ENCODE measurements around the gene RBM19.

Gene RBM19

DNA sequence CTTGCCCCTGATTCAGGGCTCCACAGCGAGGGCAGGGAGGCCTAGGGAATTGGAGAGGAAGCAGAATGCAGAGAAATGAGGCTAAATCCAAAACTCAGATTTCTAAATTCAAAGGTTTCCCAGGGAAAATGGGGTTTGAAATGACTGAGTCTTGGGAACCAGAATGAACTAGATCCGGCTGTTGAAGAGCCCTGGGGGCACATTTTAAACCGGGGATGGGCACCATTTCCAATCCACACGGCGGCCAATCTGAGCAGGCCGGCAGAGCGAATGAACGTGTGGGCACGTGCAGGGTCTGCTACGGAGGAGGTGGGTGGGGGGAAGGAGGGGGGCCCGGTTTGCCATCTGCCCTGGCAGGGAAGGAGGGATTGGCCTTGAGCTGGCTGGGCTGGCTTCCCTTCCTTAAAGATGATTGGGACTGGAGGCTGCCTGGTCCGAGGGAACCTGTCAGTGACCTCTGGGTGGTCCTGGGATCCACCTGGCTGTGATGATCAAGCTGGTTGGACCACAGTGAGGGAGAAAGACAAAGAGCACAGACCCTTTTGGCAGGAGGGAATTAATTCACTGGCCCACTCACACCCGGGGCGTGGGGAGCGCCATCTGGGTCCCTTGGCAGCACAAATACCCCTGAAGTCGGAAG is 161.0 kb downstream of the RBM19 start:
- Mint-ChIP-seq H3K9me3 (peaks cover 8% of the 10 kb centered on the region), H3K4me3 (no peak overlapping the region), H3K4me1 (no peaks in the 10 kb centered on the region), H3K27me3 (no peaks in the 10 kb centered on the region), H3K27ac (no peak overlapping the region), H3K36me3 (peaks cover 34% of the 10 kb centered on the region)
- no peak for ATAC-seq

DNA sequence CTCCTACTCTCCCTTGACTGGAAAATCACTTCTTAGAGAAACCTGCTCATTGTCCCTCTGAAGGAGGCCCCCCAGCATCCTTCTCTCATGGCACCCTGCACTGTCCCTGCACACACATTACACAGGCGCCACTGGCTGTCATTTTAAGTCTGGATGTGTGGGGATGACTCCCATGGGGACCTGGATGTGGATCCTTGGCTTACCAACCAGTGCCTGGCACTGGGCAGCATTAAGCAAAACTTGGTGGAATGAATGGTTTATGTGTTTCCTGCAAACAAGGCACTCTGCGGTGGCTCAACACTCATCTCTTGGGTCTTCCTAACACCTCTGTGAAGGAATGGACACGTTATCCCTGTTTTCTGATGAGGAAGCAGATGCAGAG is 162.4 kb downstream of the RBM19 start:
- H3K27ac Mint-ChIP-seq = no peak overlapping the region
- H3K9me3 Mint-ChIP-seq = peaks cover 8% of the 10 kb centered on the region
- H3K4me1 Mint-ChIP-seq = no peaks in the 10 kb centered on the region
- ATAC-seq = no peak
- H3K27me3 Mint-ChIP-seq = no peaks in the 10 kb centered on the region
- peaks cover 30% of the 10 kb centered on the region for H3K36me3 Mint-ChIP-seq
- no peak overlapping the region for H3K4me3 Mint-ChIP-seq

DNA sequence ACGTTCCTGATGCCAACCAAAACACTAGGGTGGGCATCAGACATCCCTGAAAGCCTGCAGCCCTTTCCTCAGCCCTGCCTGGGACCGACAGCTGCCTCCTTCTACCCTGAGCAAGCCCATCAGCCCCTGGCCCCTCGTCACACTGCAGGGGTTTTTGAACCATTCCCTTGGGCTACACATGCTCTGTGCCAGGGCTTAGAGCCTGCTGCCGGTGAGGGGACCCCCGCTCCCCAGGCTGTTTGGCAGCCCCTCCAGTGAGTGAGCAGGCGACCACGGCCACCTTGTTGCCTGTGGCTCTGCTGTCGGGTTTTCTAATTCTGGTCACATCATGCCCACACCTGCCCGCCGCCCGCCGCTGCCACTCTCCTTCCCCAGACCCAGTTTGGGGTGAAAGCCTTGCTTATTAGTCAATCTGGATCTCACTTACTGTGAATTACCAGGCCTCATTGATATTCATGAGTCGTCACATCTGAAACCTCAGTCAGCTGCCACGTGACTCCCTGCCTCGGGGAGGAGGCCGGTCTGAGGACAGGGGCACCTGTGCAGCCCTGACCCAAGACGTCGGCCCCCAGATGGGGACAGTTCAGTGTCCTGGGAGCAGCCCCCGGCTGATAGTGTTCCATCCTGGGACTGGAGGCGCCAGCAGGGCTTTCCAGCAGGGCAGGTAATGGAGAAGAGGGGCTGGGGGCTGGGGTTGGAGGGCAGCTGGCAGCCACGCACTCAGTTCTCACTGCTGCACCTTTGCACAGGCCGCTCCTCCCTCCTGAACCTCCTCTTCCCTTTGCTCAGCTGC is 163.0 kb downstream of the RBM19 start:
- ATAC-seq = no peak
- H3K27me3 Mint-ChIP-seq = no peaks in the 10 kb centered on the region
- H3K27ac Mint-ChIP-seq = no peak overlapping the region
- H3K9me3 Mint-ChIP-seq = peaks cover 4% of the 10 kb centered on the region
- H3K4me3 Mint-ChIP-seq = no peak overlapping the region
- H3K36me3 Mint-ChIP-seq = peaks cover 24% of the 10 kb centered on the region
- no peaks in the 10 kb centered on the region for H3K4me1 Mint-ChIP-seq

DNA sequence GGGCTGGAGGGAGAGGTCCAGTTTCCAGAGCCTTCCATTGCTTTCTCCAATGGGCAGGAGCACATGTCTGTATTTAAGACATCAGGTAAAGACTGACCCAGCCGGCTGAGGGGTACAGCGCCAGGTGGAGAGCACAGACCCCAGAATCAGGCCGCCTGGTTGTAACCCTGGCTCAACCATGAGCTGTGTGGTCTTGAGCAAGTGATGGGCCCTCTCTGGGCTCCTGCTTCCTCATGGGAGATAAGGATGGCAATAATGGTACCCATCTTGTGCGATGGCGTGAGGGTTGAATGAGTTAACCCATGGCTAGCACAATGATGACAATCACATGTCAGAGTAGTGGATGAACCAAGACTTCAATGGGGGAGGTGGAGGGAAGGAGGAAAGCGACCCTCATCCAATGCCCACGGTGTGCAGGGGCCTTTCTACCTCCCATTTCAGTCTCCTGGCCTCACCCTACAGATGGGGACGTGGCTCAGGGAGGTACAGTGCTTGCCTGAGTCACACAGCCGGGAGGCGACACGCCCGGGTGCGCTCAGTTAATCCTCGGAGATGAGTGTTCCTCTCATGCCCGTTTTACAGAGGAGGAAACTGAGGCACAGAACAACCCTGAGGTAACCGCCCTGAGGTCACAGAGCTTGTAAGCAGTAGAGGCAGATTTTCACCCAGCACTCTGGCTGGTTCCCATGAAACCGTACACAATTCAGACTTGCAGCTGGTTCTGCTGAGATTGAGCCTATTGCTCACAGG is 163.9 kb downstream of the RBM19 start:
- ATAC-seq = no peak
- Mint-ChIP-seq H3K4me3 (no peak overlapping the region), H3K9me3 (peaks cover 4% of the 10 kb centered on the region), H3K4me1 (no peaks in the 10 kb centered on the region), H3K27me3 (no peaks in the 10 kb centered on the region), H3K36me3 (peaks cover 18% of the 10 kb centered on the region), H3K27ac (no peak overlapping the region)

DNA sequence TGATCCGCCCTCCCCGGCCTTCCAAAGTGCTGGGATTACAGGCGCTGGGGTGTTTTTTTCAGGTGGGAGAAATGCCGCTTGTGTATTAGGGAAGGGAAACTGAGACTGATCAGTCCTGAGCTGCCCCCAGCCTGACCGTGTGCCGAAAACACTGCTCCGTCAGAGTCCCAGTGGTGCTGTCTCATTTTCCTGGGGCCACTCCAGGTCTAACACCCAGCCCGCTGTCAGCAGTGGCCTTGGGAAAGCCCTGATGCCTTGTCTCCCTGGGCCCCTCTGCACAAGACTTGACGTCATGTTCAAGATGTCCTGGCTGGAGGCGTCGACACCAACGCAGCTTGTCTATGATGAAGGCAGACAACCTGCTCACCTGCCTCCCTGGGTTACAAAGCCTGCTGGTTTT is 165.9 kb downstream of the RBM19 start:
- Mint-ChIP-seq H3K9me3 (no peaks in the 10 kb centered on the region), H3K27me3 (no peaks in the 10 kb centered on the region), H3K4me1 (no peaks in the 10 kb centered on the region), H3K27ac (no peak overlapping the region), H3K4me3 (no peak overlapping the region), H3K36me3 (no peaks in the 10 kb centered on the region)
- no peak for ATAC-seq

DNA sequence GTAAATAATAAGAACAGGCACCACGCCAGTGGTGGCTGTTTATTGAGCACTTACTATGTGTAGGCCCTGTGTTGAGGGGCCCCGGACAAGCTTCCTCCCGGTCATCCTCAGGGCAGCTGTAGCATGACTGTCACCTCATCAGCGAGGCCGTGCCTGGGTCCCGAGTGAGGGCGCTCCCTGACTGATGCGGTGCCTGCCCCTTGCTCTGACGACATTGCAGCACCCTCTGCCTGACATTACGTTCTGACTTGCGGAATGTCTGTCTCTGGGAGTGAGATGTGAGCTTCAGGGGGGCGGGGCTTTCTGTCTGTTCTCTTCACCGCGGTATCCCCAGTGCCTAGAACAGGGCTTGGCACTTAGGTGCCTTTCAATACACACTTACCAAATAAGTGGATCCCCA is 167.6 kb downstream of the RBM19 start:
- H3K27me3 Mint-ChIP-seq = no peaks in the 10 kb centered on the region
- no peaks in the 10 kb centered on the region for H3K9me3 Mint-ChIP-seq
- H3K4me3 Mint-ChIP-seq = no peak overlapping the region
- no peak for ATAC-seq
- no peak overlapping the region for H3K27ac Mint-ChIP-seq
- no peaks in the 10 kb centered on the region for H3K4me1 Mint-ChIP-seq
- H3K36me3 Mint-ChIP-seq = no peaks in the 10 kb centered on the region

DNA sequence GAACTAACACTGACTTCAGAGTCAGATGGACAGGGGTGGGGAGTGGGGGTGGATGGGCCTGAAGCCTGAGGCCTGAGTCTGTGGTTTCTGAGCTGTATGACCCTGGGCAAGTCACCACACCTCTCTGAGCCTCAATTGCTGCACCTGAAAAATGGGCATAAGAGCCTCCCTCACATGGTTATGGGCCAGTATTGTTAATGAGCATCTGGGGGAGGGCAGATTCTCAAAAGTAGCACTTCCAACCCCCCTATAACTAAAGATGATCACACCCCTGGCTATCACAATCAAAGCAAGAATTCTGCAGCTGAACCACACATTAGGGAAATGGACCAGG is 168.6 kb downstream of the RBM19 start:
- Mint-ChIP-seq H3K27ac (no peak overlapping the region), H3K36me3 (no peaks in the 10 kb centered on the region), H3K27me3 (no peaks in the 10 kb centered on the region), H3K9me3 (no peaks in the 10 kb centered on the region), H3K4me3 (no peak overlapping the region), H3K4me1 (no peaks in the 10 kb centered on the region)
- ATAC-seq = no peak

DNA sequence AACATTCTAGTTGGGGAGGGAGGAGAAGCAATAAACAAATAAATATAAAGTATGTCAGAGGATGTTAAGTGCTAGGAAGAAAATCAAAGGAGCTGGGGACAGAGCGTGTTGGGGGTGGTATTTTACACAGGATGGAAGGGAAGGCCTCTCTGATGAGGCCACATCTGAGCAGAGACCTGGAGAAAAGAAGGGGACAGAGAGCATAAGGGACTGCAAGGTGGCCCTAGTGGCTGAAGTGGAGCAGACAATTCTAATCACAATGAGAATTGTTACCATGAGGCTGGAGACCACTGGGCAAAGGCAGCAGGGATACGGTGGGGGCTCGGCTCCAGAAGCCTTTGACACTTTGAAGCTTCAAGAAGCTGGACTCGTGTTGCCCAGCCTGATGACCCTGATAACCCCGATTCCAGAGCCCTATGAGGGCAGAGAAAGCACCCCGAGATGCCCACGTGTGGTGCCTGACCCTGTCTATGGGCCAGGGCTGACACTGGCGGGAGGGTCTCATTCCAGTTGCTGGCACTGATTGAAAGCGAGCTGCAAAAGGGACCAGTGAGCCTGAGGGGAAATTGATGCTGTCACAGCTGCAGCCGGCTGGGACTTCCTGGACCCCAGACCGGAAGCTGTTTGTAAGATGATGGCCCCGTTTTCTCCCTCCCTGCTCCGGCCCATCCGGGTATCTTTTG is 169.1 kb downstream of the RBM19 start:
- no peak overlapping the region for H3K4me3 Mint-ChIP-seq
- no peaks in the 10 kb centered on the region for H3K36me3 Mint-ChIP-seq
- H3K4me1 Mint-ChIP-seq = no peaks in the 10 kb centered on the region
- no peaks in the 10 kb centered on the region for H3K9me3 Mint-ChIP-seq
- no peaks in the 10 kb centered on the region for H3K27me3 Mint-ChIP-seq
- ATAC-seq = no peak
- H3K27ac Mint-ChIP-seq = no peak overlapping the region

DNA sequence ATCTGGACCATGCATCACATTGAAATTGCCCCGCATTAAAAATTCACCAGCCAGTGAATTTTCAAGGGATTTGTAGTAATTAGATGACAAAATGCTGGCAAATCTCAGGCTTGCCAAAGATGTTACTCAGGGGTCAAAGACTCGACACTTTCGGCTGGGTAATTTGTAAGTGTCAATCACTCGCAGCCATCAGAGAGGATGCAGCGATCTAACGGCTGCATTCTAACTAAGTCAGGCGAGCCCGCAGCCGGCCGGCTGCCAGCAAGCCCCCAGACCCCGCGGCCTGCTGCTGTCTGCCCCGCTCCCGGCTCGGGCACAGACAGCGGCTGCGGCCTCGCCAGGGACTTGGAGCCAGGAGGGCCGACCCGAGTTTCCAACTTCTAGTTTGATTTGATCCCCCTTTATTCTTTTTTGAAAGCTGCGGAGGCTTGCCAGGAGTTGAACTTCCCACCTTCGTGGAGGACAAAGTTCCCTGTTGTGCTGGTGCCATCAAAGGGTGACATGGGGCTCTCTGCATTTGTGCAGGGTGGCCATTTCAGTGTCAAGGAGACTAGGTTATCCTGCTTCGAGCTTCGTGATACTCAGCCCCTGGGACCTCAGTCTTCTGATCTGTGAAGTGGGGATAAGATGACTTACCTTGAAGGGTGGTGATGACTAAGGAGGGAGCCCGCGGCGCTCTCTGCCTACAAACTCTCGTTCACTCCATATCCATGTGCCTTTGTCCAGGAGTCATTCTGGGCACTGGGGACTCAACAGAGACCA is 169.9 kb downstream of the RBM19 start:
- no peak for ATAC-seq
- no peaks in the 10 kb centered on the region for H3K27me3 Mint-ChIP-seq
- H3K36me3 Mint-ChIP-seq = no peaks in the 10 kb centered on the region
- H3K9me3 Mint-ChIP-seq = peaks cover 2% of the 10 kb centered on the region
- no peaks in the 10 kb centered on the region for H3K4me1 Mint-ChIP-seq
- H3K27ac Mint-ChIP-seq = no peak overlapping the region
- no peak overlapping the region for H3K4me3 Mint-ChIP-seq

DNA sequence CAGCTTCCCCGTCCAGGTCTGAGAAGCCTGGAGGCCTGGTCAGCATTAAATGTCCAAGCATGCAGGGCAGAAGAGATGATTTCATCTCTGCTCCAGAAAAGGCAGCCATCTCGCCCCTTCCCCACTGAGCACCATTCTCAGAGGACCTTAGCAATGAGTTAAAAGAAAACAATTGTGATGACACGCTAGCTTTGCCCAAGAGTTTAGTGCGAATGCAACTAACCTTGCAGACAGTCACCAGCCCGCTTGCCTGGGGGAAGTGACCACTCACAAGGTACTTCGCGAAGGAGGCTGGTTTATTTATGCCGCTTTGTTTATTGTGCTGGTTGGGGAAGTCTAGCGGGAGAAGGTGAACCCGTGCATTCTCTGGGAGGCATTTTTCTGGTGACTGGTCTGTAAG is 170.7 kb downstream of the RBM19 start:
- Mint-ChIP-seq H3K36me3 (no peaks in the 10 kb centered on the region), H3K27ac (no peak overlapping the region), H3K4me1 (no peaks in the 10 kb centered on the region), H3K27me3 (no peaks in the 10 kb centered on the region), H3K4me3 (no peak overlapping the region), H3K9me3 (peaks cover 6% of the 10 kb centered on the region)
- no peak for ATAC-seq

DNA sequence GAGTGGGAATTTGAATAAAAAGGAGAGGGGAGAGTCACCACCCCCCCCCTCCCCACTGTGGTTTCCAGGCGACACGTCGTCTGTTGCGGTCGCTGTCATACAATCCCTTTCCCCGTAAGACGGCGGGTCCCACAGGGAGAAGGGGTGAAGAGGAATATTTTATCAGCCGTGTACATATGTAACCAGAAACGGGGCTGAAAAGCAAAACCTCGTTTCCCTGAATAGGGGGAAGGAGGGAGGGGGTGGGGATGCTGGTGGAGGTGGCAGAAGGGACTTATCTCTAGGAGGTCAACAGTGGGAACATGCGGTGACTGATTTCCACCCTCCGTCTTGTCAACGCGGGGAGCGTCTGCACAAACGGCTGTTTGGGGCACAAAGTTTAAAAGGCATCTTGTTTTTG is 171.4 kb downstream of the RBM19 start:
- ATAC-seq = no peak
- no peak overlapping the region for H3K4me3 Mint-ChIP-seq
- peaks cover 9% of the 10 kb centered on the region for H3K9me3 Mint-ChIP-seq
- H3K36me3 Mint-ChIP-seq = no peaks in the 10 kb centered on the region
- no peak overlapping the region for H3K27ac Mint-ChIP-seq
- no peaks in the 10 kb centered on the region for H3K4me1 Mint-ChIP-seq
- no peaks in the 10 kb centered on the region for H3K27me3 Mint-ChIP-seq

DNA sequence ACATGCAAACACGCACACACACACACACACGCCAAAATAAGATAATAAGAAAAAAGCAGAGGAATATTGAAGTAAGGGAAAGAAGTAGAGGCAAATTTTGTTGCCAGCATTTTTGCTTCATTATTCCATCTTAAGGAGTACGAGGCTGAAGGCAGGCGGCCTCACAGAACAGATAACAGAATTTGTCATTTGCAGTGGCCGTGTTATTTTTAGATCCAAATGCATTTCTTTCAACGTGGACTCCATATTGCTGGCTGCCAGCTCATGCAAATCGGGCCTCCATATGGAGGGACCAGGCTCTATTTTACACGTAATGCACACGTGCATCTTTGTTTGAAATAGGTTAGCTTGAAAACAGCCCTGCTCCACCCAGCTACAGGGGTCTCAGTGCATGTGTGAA is 172.9 kb downstream of the RBM19 start:
- Mint-ChIP-seq H3K27me3 (no peaks in the 10 kb centered on the region), H3K4me3 (no peak overlapping the region), H3K36me3 (peaks cover under 1% of the 10 kb centered on the region), H3K4me1 (no peaks in the 10 kb centered on the region), H3K9me3 (peaks cover 9% of the 10 kb centered on the region), H3K27ac (no peak overlapping the region)
- ATAC-seq = no peak

DNA sequence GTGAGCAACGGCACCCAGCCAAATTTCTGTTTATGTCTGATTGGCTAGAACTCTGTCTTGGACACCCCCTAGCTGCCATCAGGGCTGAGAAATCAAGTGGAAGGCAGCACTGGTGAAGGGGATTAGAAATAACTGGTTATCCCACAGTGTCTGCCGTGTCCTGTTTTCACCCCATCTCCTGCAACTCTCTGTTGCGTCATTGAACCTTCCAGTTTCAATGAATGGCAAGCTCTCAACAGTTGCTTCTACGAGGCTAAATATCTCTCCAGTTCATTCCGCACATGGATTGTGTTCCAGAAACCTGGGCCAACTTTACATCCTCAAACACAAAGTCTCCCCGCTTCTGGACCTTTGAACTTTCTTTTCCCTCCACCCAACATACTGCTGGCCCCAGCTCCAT is 173.7 kb downstream of the RBM19 start:
- Mint-ChIP-seq H3K4me1 (no peaks in the 10 kb centered on the region), H3K4me3 (no peak overlapping the region), H3K36me3 (peaks cover 7% of the 10 kb centered on the region), H3K27me3 (no peaks in the 10 kb centered on the region), H3K27ac (no peak overlapping the region), H3K9me3 (peaks cover 15% of the 10 kb centered on the region)
- ATAC-seq = no peak

DNA sequence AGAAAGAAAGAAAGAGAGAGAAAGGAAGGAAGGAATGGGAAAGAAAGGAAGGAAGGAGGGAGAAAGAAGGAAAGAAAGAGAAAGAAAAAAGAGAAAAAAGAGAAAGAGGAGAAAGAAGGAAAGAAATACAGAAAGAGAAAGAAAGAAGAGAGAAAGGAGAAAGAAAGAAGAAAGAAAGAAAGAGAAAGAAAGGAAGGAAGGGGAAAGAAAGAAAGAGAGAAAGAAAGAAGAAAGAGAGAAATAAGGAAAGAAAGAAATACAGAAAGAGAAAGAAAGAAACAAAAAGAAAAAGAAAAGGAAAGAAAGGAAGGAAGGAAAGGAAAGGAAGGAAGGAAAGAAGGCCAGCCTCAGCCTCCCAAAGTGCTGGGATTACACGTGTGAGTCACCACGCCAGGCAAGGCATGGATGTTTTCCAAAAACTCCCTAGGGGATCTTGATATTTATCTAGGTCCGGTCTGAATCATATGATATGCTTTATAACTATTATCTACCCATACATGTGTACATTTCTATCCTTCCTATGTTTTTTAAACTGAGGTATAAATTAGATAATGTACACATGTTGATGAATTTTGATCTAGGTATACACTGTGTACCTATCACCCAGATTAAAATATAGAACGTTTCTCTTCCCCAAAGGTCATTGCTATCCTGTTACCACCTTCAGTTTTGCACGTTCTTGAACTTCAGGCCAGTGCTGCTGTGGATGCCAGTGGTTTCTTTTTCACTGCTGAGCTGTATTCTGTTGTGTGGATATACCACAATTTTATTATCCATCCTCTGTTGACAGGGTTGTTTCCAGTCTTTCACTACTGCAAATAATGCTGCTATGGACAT is 177.9 kb downstream of the RBM19 start:
- Mint-ChIP-seq H3K27ac (no peak overlapping the region), H3K27me3 (peaks cover 3% of the 10 kb centered on the region), H3K4me3 (no peak overlapping the region), H3K36me3 (peaks cover 7% of the 10 kb centered on the region), H3K4me1 (no peaks in the 10 kb centered on the region), H3K9me3 (peaks cover 20% of the 10 kb centered on the region)
- no peak for ATAC-seq
